MM.1S (cell line): ENCODE data around the gene FOXJ3.

ENCODE experiments used
- DNase-seq: peaks from one replicate; pipeline ENCODE4 v3.0.0-alpha.2; 2015
- H2AFZ ChIP-seq: fragments of 300-600 bp; sonication (generic); 2 replicates; pipeline ENCODE4 v1.6.0; 2016; ENCODE audit warnings: antibody characterized with exemption, low read length
- H3F3A ChIP-seq: fragments of 300-600 bp; sonication (generic); 2 replicates; pipeline ENCODE4 v1.6.1; 2016; ENCODE audit warnings: mild to moderate bottlenecking, antibody characterized with exemption, low read length, moderate library complexity, mixed read lengths; ENCODE audit not compliant: insufficient read depth
- H3K27ac ChIP-seq: fragments of 300-600 bp; sonication (generic); 2 replicates; pipeline ENCODE4 v1.5.1; 2016; ENCODE audit warnings: mild to moderate bottlenecking, low read length
- H3K27me3 ChIP-seq: fragments of 300-600 bp; sonication (generic); replicated peaks from 2 replicates; pipeline ENCODE4 v1.6.0; 2016; ENCODE audit warnings: low read length; ENCODE audit not compliant: insufficient read depth
- H3K36me3 ChIP-seq: fragments of 300-600 bp; sonication (generic); replicated peaks from 2 replicates; pipeline ENCODE4 v1.6.1; 2016; ENCODE audit warnings: mild to moderate bottlenecking, low read length, mixed read lengths; ENCODE audit not compliant: insufficient read depth
- H3K4me1 ChIP-seq: fragments of 300-600 bp; sonication (generic); 2 replicates; pipeline ENCODE4 v1.6.1; 2016; ENCODE audit warnings: low read length, mixed read lengths
- H3K4me2 ChIP-seq: fragments of 300-600 bp; sonication (generic); 2 replicates; pipeline ENCODE4 v1.6.0; 2016; ENCODE audit warnings: low read depth, low read length
- H3K4me3 ChIP-seq: fragments of 300-600 bp; sonication (generic); 2 replicates; pipeline ENCODE4 v1.5.1; 2016; ENCODE audit warnings: low read length, mixed read lengths
- H3K79me2 ChIP-seq: fragments of 300-600 bp; sonication (generic); 2 replicates; pipeline ENCODE4 v1.6.1; 2016; ENCODE audit warnings: mixed run types, low read length, mixed read lengths
- H3K9ac ChIP-seq: fragments of 300-600 bp; sonication (generic); 2 replicates; pipeline ENCODE4 v1.6.1; 2016; ENCODE audit warnings: low read length, mixed read lengths
- H3K9me2 ChIP-seq: fragments of 300-600 bp; sonication (generic); replicated peaks from 2 replicates; pipeline ENCODE4 v1.6.1; 2016; ENCODE audit warnings: mild to moderate bottlenecking, low read length, mixed read lengths; ENCODE audit not compliant: insufficient read depth
- H3K9me3 ChIP-seq: fragments of 300-600 bp; sonication (generic); replicated peaks from 2 replicates; pipeline ENCODE4 v1.6.1; 2016; ENCODE audit warnings: mild to moderate bottlenecking, low read length, mixed read lengths; ENCODE audit not compliant: insufficient read depth
- H4K20me1 ChIP-seq: fragments of 300-600 bp; sonication (generic); 2 replicates; pipeline ENCODE4 v1.6.1; 2016; ENCODE audit warnings: mild to moderate bottlenecking, low read length, moderate library complexity, mixed read lengths; ENCODE audit not compliant: insufficient read depth
- CTCF ChIP-seq: fragments of 300-600 bp; sonication (generic); IDR thresholded peaks from 2 replicates; pipeline ENCODE4 v1.5.1; 2016; ENCODE audit warnings: antibody characterized with exemption, low read length, mixed read lengths
- EZH2 ChIP-seq: fragments of 300-600 bp; sonication (generic); optimal IDR thresholded peaks from 2 replicates; pipeline ENCODE3; 2017; ENCODE audit warnings: low read depth, mild to moderate bottlenecking, antibody characterized with exemption, low read length, mixed read lengths
- EZH2phosphoT487 ChIP-seq: fragments of 300-600 bp; sonication (generic); IDR thresholded peaks from 2 replicates; pipeline ENCODE4 v1.6.1; 2018; ENCODE audit warnings: antibody characterized with exemption, low read length

FOXJ3 gene

GRCh38 chr1:42316292-42316691, 18.7 kb downstream of the FOXJ3 start:
- H3K4me1 ChIP-seq, result 0 out of 2 replicates have a peak, but pooled peaks cover 5% of the 10 kb centered on the region
- TF ChIP-seq EZH2, result no peak
- no peak for TF ChIP-seq EZH2phosphoT487
- TF ChIP-seq CTCF, result no peak
- no peaks in the 10 kb centered on the region for H3K36me3 ChIP-seq
- H3K9me3 ChIP-seq, result no peaks in the 10 kb centered on the region
- no peaks in the 10 kb centered on the region for H3K9me2 ChIP-seq
- H3K79me2 ChIP-seq, result peaks cover 97% of the 10 kb centered on the region
- H4K20me1 ChIP-seq, result peaks cover 13% of the 10 kb centered on the region; the same call in 1 of the 2 replicates
- no peaks in the 10 kb centered on the region for H3K27me3 ChIP-seq
- H2AFZ ChIP-seq, result no peak overlapping the region
- no peak overlapping the region for H3K4me3 ChIP-seq
- no peak overlapping the region for H3K9ac ChIP-seq
- DNase-seq, result no peak
- H3K4me2 ChIP-seq, result no peak overlapping the region
- H3K27ac ChIP-seq, result no peak overlapping the region
- no peaks in the 10 kb centered on the region for H3F3A ChIP-seq

- no peak overlapping the region for H2AFZ ChIP-seq
- no peak for TF ChIP-seq EZH2phosphoT487
- no peak for TF ChIP-seq CTCF
- TF ChIP-seq EZH2, result no peak
- 0 out of 2 replicates have a peak, but pooled peaks cover 5% of the 10 kb centered on the region for H3K4me1 ChIP-seq
- H3F3A ChIP-seq, result no peaks in the 10 kb centered on the region
- H3K9me3 ChIP-seq, result no peaks in the 10 kb centered on the region
- no peak overlapping the region for H3K9ac ChIP-seq
- no peak for DNase-seq
- H3K79me2 ChIP-seq, result peaks cover 97% of the 10 kb centered on the region
- H4K20me1 ChIP-seq, result peaks cover 13% of the 10 kb centered on the region; the same call in 1 of the 2 replicates
- H3K27me3 ChIP-seq, result no peaks in the 10 kb centered on the region
- no peak overlapping the region for H3K27ac ChIP-seq
- no peak overlapping the region for H3K4me3 ChIP-seq
- H3K36me3 ChIP-seq, result no peaks in the 10 kb centered on the region
- no peaks in the 10 kb centered on the region for H3K9me2 ChIP-seq
- H3K4me2 ChIP-seq, result no peak overlapping the region
Observed at GRCh38 chr1:42315500-42315899, 19.5 kb downstream of the FOXJ3 start.

GRCh38 chr1:42313970-42314369, 21.1 kb downstream of the FOXJ3 start:
- H3K27me3 ChIP-seq, result no peaks in the 10 kb centered on the region
- H3K9me2 ChIP-seq, result no peaks in the 10 kb centered on the region
- TF ChIP-seq EZH2phosphoT487, result no peak
- H3K27ac ChIP-seq, result no peak overlapping the region
- H3K9me3 ChIP-seq, result no peaks in the 10 kb centered on the region
- peaks cover 83% of the 10 kb centered on the region for H3K79me2 ChIP-seq
- no peak overlapping the region for H2AFZ ChIP-seq
- no peaks in the 10 kb centered on the region for H3F3A ChIP-seq
- no peak overlapping the region for H3K4me2 ChIP-seq
- H3K36me3 ChIP-seq, result no peaks in the 10 kb centered on the region
- H4K20me1 ChIP-seq, result peaks cover 13% of the 10 kb centered on the region; the same call in 1 of the 2 replicates
- H3K9ac ChIP-seq, result no peak overlapping the region
- no peak for DNase-seq
- no peak overlapping the region for H3K4me3 ChIP-seq
- H3K4me1 ChIP-seq, result 0 out of 2 replicates have a peak, but pooled peaks cover 5% of the 10 kb centered on the region

DNA sequence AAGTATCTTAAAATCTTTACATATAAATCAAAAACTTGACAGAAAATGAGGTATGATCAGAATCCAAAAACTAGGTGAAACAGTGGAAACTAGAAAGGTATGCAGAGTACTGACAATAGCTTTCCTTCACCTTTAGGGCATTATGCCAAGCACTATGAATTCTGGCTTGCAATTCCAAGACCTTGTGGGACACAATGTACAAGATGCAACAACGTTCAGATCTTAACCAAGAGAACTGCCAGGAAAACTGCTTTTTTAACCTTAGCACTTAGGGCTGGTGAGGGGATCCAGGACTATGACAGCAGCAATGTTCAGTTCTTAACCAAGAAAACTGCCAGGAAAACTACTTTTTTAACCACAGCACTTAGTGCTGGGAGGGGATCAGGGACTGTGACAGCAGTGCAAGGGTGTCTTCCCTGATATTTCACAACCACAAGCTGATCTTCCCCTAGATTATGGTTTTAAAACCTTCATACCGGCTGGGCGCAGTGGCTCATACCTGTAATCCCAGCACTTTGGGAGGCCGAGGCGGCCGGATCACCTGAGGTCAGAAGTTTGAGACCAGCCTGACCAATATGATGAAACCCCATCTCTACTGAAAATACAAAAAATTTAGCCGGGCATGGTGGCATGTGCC, 22.3 kb downstream of the FOXJ3 start:
- Histone ChIP-seq H4K20me1 (peaks cover 13% of the 10 kb centered on the region; the same call in 1 of the 2 replicates), H3K27me3 (no peaks in the 10 kb centered on the region), H3K4me1 (0 out of 2 replicates have a peak, but pooled peaks cover 5% of the 10 kb centered on the region), H3K9me3 (no peaks in the 10 kb centered on the region), H3F3A (no peaks in the 10 kb centered on the region), H3K9ac (no peak overlapping the region), H3K4me2 (no peak overlapping the region), H3K36me3 (no peaks in the 10 kb centered on the region), H2AFZ (no peak overlapping the region), H3K79me2 (peaks cover 70% of the 10 kb centered on the region), H3K27ac (no peak overlapping the region), H3K9me2 (no peaks in the 10 kb centered on the region), H3K4me3 (no peak overlapping the region)
- TF ChIP-seq EZH2phosphoT487 (no peak), CTCF (no peak), EZH2 (no peak)
- no peak for DNase-seq
